HAP-1 (cell line): ENCODE results near the gene MS4A6E.
A peak's percentile ranks its signal among the peaks of the same experiment; 100 is the strongest.

ENCODE experiments used
- DNase-seq, 2 experiments: peaks; one replicate each; pipeline ENCODE4 v3.0.0-alpha.2; 2016 to 2020; ENCODE audit warnings: low spot score in 2 of 2
- H3K27me3 ChIP-seq: fragments of 250-450 bp; sonication (Bioruptor Pico); 2 replicates; pipeline ENCODE4 v1.5.1; 2020; ENCODE audit warnings: low read depth, mild to moderate bottlenecking, moderate library complexity
- H3K36me3 ChIP-seq: fragments of 250-450 bp; sonication (Bioruptor Pico); replicated peaks from 2 replicates; pipeline ENCODE4 v1.5.1; 2020; ENCODE audit warnings: mild to moderate bottlenecking
- H3K4me1 ChIP-seq: fragments of 250-450 bp; sonication (Bioruptor Pico); 2 replicates; pipeline ENCODE4 v1.5.1; 2020; ENCODE audit warnings: mild to moderate bottlenecking
- H3K4me3 ChIP-seq: fragments of 250-450 bp; sonication (Bioruptor Pico); 2 replicates; pipeline ENCODE4 v1.5.1; 2020; ENCODE audit warnings: mild to moderate bottlenecking, moderate library complexity
- H3K9me3 ChIP-seq: fragments of 250-450 bp; sonication (Bioruptor Pico); 2 replicates; pipeline ENCODE4 v1.5.1; 2020; ENCODE audit warnings: mild to moderate bottlenecking, moderate library complexity
- in situ Hi-C: fragments of 300-500 bp; cut with MboI; formaldehyde crosslinking; loops from 3 replicates; pipeline ENCODE4 v1.14.3; 2020; ENCODE audit warnings: low sequenced_read_pairs, inconsistent platforms, mixed read lengths

The MS4A6E gene

GRCh38 chr11:60314635-60315321, 12.3 kb upstream of the MS4A6E start:
- no peak overlapping the region for H3K4me3 ChIP-seq
- in situ Hi-C loops, result no loop called here
- no peaks in the 10 kb centered on the region for H3K27me3 ChIP-seq
- H3K4me1 ChIP-seq, result peaks cover 15% of the 10 kb centered on the region
- H3K9me3 ChIP-seq, result peaks cover 5% of the 10 kb centered on the region; the same call in 1 of the 2 replicates
- H3K36me3 ChIP-seq, result no peaks in the 10 kb centered on the region
- DNase-seq, result no peak

GRCh38 chr11:60315871-60316270, 11.2 kb upstream of the MS4A6E start:
- Histone ChIP-seq H3K4me3 (no peak overlapping the region), H3K9me3 (peaks cover 11% of the 10 kb centered on the region; the same call in 1 of the 2 replicates), H3K36me3 (no peaks in the 10 kb centered on the region), H3K4me1 (peaks cover 21% of the 10 kb centered on the region), H3K27me3 (no peaks in the 10 kb centered on the region)
- in situ Hi-C loops, result no loop called here
- peak; percentile 53 to 83 for DNase-seq

DNA sequence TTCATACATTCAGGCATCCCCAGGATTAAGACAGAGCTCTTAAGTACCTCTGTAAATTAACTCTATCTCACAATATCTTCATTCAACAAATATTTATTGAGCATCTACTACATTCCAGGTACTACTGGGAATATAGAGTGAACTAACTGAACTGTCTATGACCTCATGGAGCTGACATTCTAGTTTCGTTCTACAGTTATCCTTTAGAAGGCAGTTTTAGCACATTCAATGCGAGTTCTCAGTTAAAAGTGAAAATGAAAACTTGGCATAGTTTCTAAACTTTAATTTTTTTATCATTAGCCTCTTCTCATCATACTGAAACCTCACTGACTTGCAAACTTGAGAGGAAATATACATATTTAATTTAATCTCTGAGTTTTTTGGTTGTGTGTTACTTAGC, 10.7 kb upstream of the MS4A6E start:
- Histone ChIP-seq H3K4me3 (no peak overlapping the region), H3K4me1 (peaks cover 21% of the 10 kb centered on the region), H3K36me3 (no peaks in the 10 kb centered on the region), H3K9me3 (peaks cover 11% of the 10 kb centered on the region; the same call in 1 of the 2 replicates), H3K27me3 (no peaks in the 10 kb centered on the region)
- in situ Hi-C loops, result no loop called here
- DNase-seq, result no peak

DNA sequence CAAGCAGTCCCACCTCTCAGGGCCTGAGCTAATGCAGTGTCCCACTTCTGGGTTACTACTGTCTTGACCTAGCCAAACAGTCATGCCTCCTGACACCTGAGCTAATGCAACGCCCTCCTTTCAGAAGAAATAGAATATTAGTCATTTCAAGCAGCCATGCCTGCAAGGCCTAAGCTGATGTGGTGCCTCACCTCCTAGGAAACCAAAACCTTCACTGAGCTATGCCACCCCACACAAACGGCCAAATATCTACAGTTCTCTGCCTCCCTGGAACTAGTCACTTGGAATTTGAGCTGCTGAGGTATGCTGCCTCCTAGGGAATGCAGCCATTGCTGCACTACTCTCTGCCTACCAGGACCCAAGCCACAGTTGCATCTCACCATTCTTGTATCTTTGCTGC, 8.3 kb upstream of the MS4A6E start:
- Histone ChIP-seq H3K4me3 (no peak overlapping the region), H3K27me3 (no peaks in the 10 kb centered on the region), H3K4me1 (peaks cover 30% of the 10 kb centered on the region), H3K36me3 (no peaks in the 10 kb centered on the region), H3K9me3 (peaks cover 16% of the 10 kb centered on the region)
- no peak for DNase-seq
- in situ Hi-C loops, result no loop called here

- in situ Hi-C loops, result no loop called here
- Histone ChIP-seq H3K4me1 (peaks cover 18% of the 10 kb centered on the region), H3K36me3 (no peaks in the 10 kb centered on the region), H3K27me3 (no peaks in the 10 kb centered on the region), H3K9me3 (peaks cover 16% of the 10 kb centered on the region), H3K4me3 (no peak overlapping the region)
- peak in 1 of 2 experiments; percentile 98 for DNase-seq
These were observed 6.0 kb upstream of the MS4A6E start for GRCh38 chr11:60321051-60321450.

DNA sequence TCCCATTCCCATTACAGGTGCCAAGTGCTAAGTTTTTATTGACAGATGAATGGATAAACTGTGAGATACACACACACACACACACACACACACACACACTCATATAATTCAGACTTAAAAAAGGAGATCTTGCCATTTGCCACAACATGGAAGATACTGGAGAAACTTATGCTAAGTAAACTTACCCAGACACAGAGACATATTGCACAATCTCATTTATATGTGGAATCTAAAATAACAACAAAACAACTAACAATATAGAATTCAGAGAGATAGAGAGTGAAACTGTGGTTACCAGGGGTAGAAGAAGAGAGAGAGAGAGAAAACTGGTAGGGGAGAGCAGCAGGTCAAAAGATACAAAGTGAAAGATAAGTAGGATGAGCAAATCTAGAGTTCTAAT, 1.4 kb downstream of the MS4A6E start:
- in situ Hi-C loops, result no loop called here
- peaks cover 3% of the 10 kb centered on the region for H3K9me3 ChIP-seq
- no peak overlapping the region for H3K4me3 ChIP-seq
- no peak for DNase-seq
- H3K4me1 ChIP-seq, result no peaks in the 10 kb centered on the region
- no peaks in the 10 kb centered on the region for H3K27me3 ChIP-seq
- H3K36me3 ChIP-seq, result no peaks in the 10 kb centered on the region

GRCh38 chr11:60332846-60333245, 5.8 kb downstream of the MS4A6E start:
- H3K4me3 ChIP-seq, result no peak overlapping the region
- no peaks in the 10 kb centered on the region for H3K9me3 ChIP-seq
- no peak for DNase-seq
- H3K36me3 ChIP-seq, result no peaks in the 10 kb centered on the region
- in situ Hi-C loops, result no loop called here
- no peaks in the 10 kb centered on the region for H3K27me3 ChIP-seq
- H3K4me1 ChIP-seq, result no peaks in the 10 kb centered on the region

DNA sequence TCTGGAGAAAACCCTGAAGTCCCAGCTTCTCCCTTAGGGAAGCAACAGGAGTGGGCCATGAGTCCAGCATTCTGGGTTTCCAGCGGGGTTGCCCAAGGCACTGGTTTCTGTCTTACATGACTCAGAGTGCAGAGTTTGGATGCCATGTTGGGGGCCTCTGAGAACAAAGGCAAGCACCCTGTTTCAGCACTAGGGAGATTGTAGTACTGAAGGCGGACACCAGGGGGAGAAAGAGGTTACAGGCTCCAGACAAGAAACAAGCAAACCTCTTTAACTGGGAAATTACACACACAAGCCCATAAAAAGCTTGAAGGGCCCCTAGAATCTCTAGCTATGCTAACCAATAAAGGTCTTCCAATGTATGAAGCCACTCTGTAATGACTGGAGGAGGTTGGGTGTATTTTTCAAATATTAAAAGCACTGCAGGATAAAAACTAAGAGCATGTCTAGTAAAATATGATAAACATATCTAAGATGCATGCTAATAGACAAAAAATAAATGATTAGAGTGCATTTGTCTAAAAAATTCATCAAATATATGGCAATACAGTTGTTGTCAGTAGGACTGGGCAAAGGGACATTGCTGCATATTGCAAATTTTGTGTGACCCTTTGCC, 7.1 kb downstream of the MS4A6E start:
- peak; percentile 55 to 88 for DNase-seq
- in situ Hi-C loops, result no loop called here

GRCh38 chr11:60336767-60337391, 9.8 kb downstream of the MS4A6E start:
- Histone ChIP-seq H3K36me3 (no peaks in the 10 kb centered on the region), H3K9me3 (no peaks in the 10 kb centered on the region), H3K27me3 (no peaks in the 10 kb centered on the region), H3K4me3 (no peak overlapping the region), H3K4me1 (no peaks in the 10 kb centered on the region)
- DNase-seq, result no peak
- in situ Hi-C loops, result no loop called here

More for the DNA sequence above, 7.1 kb downstream of the MS4A6E start:
- Histone ChIP-seq H3K4me1 (no peaks in the 10 kb centered on the region), H3K36me3 (no peaks in the 10 kb centered on the region), H3K27me3 (no peaks in the 10 kb centered on the region), H3K9me3 (no peaks in the 10 kb centered on the region), H3K4me3 (no peak overlapping the region)

DNA sequence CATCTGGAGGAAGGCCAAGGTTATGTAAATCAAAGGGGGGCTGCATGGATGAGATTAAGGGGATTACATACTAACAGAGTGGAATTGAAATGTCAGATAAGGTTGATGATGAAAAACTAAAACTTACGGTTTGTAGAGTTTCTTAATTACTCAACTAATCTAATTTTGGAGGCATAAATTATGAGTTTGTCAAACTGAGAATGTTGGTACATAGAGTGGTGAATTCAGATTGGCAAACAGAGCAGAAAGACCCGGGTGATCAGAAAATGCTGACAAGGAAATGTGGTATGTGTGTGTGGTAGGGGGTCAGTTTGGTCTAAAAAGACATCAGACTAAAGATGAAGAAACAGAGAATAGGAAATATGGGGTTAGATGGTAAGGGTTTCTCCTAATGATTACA, 11.0 kb downstream of the MS4A6E start:
- Histone ChIP-seq H3K27me3 (no peaks in the 10 kb centered on the region), H3K4me1 (no peaks in the 10 kb centered on the region), H3K36me3 (no peaks in the 10 kb centered on the region), H3K4me3 (no peak overlapping the region), H3K9me3 (no peaks in the 10 kb centered on the region)
- in situ Hi-C loops, result no loop called here
- DNase-seq, result no peak

- no peak for DNase-seq
- in situ Hi-C loops, result no loop called here
- Histone ChIP-seq H3K4me1 (no peaks in the 10 kb centered on the region), H3K4me3 (no peak overlapping the region), H3K9me3 (no peaks in the 10 kb centered on the region), H3K36me3 (no peaks in the 10 kb centered on the region), H3K27me3 (no peaks in the 10 kb centered on the region)
These were observed 12.3 kb downstream of the MS4A6E start for GRCh38 chr11:60339356-60339755.

GRCh38 chr11:60343094-60343704, 16.1 kb downstream of the MS4A6E start:
- no peaks in the 10 kb centered on the region for H3K4me1 ChIP-seq
- H3K4me3 ChIP-seq, result no peak overlapping the region
- H3K27me3 ChIP-seq, result no peaks in the 10 kb centered on the region
- in situ Hi-C loops, result loop anchor here (10.0 kb wide), 1 partner anchor 78 kb away; no protein-coding TSS in a partner anchor
- peak; percentile 27 to 36 for DNase-seq
- H3K9me3 ChIP-seq, result 0 out of 2 replicates have a peak, but pooled peaks cover 2% of the 10 kb centered on the region
- no peaks in the 10 kb centered on the region for H3K36me3 ChIP-seq

- H3K9me3 ChIP-seq, result 0 out of 2 replicates have a peak, but pooled peaks cover 2% of the 10 kb centered on the region
- H3K36me3 ChIP-seq, result no peaks in the 10 kb centered on the region
- no peaks in the 10 kb centered on the region for H3K4me1 ChIP-seq
- H3K4me3 ChIP-seq, result no peak overlapping the region
- H3K27me3 ChIP-seq, result no peaks in the 10 kb centered on the region
- in situ Hi-C loops, result loop anchor here (10.0 kb wide), 1 partner anchor 79 kb away; no protein-coding TSS in a partner anchor
- DNase-seq, result no peak
These were observed 17.1 kb downstream of the MS4A6E start for GRCh38 chr11:60344146-60344545.
